ENCODE data around the gene PIAS2.

The PIAS2 gene

DNA sequence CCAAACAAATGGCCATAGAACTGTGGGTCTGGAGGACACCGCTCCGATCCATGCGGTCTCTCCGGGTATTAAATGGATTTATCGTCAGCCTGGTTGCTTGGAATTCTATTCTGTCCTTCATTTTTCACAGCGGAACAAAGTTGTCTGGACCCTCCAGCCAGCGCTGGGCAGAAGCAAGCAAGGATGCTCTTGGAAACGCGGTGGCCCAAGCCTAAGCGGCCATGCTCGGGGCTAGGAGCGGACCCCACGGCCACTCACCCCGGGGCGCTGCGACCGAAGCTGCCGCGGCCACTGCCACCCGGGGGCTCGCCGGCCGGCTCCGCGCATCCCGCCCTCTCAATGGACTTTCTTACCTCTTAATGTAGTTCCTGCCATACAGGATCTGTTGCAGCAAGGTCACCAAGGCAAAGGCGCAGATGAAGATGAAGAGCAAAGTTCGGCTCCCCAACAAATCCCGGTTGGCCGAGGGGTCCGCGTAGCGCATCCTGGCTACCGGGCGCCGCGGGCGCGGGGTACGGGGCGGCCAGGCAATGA, 161.2 kb downstream of the PIAS2 start:
- DNase-seq: no peak

DNA sequence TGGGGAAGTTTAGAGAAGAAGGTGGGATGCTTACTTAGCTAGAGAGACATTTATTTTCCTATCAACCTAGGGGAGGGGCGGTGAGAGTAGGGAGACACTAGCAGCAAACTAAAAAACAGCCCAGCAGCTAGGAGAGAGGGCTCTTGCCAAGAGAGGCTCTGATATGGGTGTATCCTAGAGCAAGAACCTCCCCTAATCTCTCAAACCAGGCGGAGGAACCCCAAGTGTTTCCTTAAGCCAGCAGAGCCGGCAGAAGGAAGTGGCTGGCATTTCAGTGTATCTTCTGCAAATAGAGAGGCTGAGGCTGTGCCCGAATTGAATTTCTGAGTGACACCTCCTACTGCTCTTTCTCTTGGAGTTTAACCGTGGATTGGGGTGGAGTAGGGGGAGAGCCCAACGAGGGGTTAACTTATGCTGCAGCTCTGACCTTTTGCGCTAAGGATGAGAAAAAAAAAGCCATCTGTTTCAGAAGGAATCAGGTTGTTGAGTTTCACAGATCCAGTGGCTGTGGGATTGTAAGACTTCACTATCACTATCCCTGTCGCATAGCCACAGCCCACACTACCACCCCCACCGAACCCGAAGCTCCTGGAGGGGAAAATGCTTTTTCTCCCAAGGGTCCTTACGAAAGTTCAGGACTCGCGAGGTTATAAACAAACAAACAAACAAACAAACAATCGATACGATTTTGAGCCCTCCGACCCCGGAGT, 161.8 kb downstream of the PIAS2 start:
- DNase-seq: no peak

DNA sequence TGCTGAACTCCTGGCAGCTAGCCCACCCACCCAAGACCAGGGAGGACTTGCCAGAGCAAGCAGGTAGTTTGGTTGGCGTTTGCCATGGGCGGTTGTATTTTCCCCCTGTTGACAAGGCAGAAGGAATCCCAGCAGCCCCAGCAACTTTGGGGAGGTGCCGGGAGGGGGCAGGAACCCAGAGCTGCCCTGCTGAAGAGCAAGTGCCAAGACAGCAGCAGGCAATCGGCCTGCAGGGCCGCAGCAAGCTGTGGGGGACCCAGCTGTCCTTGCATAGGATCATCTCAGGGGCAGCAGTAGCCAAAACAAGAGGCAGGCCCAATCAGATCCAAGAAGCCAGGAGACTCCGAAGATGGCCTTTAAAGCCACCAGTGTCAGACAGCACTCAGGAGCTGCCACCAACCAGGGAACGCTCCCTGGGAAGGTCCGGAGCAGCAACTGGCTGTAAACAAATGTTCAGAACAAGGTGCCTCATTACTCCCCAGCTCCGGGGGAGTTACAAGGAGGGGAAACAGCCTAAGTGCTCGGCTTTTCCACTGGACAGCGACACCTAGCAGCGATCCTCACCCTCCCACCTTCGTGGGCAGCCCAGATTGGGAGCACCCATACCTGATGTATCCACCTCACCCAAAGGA, 162.5 kb downstream of the PIAS2 start:
- DNase-seq: no peak

DNA sequence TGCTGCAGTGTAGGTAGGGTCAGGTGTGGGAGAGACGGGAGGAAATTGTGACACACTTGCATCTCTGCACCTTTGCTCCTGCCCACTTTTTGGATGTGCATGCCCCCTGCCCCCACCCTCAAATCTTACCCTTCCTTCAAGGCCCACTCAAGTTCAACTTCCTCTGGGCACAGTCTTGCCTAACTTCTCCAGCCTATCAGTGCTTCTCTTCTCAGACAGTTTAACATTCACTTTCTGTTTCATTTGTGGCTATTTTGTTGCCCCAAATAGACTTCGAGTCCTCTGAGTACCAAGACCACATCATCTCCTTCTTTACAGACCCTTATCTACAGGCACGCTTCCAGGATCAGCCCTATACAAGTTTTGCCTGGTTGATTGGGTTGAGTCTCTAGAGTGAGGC, 163.1 kb downstream of the PIAS2 start:
- no peak for DNase-seq
